Breast epithelium (tissue), 4 donors: Measurements from ENCODE around the gene POLH. TPM values are rescaled to one million over a fixed set of nuclear protein-coding genes. Genes with fewer than 3 reads are reported as not detected.
"Not testable (repeated sequence)": the region's sequence is repeated elsewhere in the genome, so short reads cannot be mapped to it uniquely, and the experiment has no call there.

Experiments
- DNase-seq, 2 donors: peaks; one replicate each; pipeline ENCODE4 v3.0.0-alpha.2; 2019; ENCODE audit warnings: low spot score in 2 of 2
- H3K27ac ChIP-seq, 2 donors: fragments of 200-600 bp; sonication (generic) in 1 of 2; one replicate each; pipeline ENCODE4 v1.5.1; 2016 to 2019; ENCODE audit warnings: mild to moderate bottlenecking in 1 of 2
- H3K27me3 ChIP-seq, 2 donors: fragments of 200-600 bp; sonication (generic) in 1 of 2; one replicate each; pipeline versions ENCODE4 v1.5.1 to v1.6.0; 2017 to 2019; ENCODE audit warnings: control low read depth in 1 of 2, mild to moderate bottlenecking in 1 of 2
- H3K36me3 ChIP-seq: fragments of 200-600 bp; one replicate; pipeline ENCODE4 v1.5.1; 2019
- H3K4me1 ChIP-seq, 2 donors: fragments of 200-600 bp; sonication (generic); one replicate each; pipeline ENCODE4 v1.5.1; 2016 to 2019; ENCODE audit warnings: control low read depth in 1 of 2
- H3K4me3 ChIP-seq, 3 donors: fragments of 200-600 bp; sonication (generic); 1 replicate in 2 of 3; 2 replicates in 1 of 3; pipeline ENCODE4 v1.5.1; 2016 to 2019; ENCODE audit warnings: mild to moderate bottlenecking in 3 of 3, moderate library complexity in 2 of 3
- H3K9me3 ChIP-seq, 2 donors: fragments of 200-600 bp; sonication (generic) in 1 of 2; one replicate each; pipeline ENCODE4 v1.5.1; 2016 to 2019; ENCODE audit warnings: control low read depth in 1 of 2
- POLR2A ChIP-seq: fragments of 450-650 bp; IDR thresholded peaks from one replicate; pipeline ENCODE4 v1.6.1; 2016; ENCODE audit warnings: antibody characterized with exemption, mild to moderate bottlenecking, moderate library complexity
- POLR2AphosphoS5 ChIP-seq, 3 donors: sonication (generic); formaldehyde crosslinking; IDR thresholded peaks; one replicate each; pipeline ENCODE4 v1.6.1; 2017; ENCODE audit warnings: antibody characterized with exemption in 3 of 3
- intact Hi-C: fragments of 100-400 bp; cut with DNase I; formaldehyde crosslinking; loops from one replicate; pipeline ENCODE4 v1.15.1; 2023; ENCODE audit warnings: low total_unique reads
- total RNA-seq, 3 donors: library from RNA; depleted of rRNA; stranded (reverse); fragments of >200 nt; gene quantifications; one replicate each; pipeline ENCODE4 v1.1.0, GENCODE V29; 2016
- TF ChIP-seq, protein P1 (sequence below), 3 donors: fragments of 450-650 bp; IDR thresholded peaks; one replicate each; pipeline ENCODE4 v1.5.1; 2016 to 2017; ENCODE audit warnings: antibody characterized with exemption in 3 of 3, mild to moderate bottlenecking in 3 of 3, moderate library complexity in 3 of 3

POLH gene
- total RNA-seq, result 10 to 100 TPM in 1 of 3 donors, 1 to 10 TPM in 2; 8.6 to 13.0 (median 9.8) TPM

DNA sequence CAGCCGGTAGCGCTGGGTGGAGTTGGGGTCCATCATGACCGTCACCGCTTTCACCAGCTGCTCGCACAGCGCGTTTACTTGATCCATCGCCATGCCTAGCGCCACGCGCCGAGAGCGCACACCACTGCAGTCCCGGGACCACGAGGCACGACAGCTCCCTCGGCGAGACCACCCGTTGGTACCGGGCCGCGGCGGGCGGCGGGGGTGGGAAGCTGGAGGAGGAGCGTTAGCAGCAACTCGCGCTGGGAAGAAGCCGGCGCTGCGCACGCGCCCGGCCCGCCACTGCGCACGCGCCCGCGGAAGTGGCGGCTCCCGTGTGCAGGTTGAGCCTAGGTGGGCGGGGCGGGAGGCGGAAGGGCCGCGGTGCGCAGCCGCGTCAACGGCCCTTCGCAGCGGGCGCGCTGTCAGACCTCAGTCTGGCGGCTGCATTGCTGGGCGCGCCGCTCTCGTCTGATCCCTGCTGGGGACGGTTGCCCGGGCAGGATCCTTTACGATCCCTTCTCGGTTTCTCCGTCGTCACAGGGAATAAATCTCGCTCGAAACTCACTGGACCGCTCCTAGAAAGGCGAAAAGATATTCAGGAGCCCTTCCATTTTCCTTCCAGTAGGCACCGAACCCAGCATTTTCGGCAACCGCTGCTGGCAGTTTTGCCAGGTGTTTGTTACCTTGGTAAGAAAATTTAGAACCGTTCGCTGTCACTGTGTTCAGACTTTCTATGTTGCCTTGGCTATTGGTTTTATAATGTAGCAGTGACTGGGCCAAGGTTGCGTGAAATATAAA, at the start of gene POLH, which contains the start of gene XPO5:
Gene POLH (plus strand): TSS at position 414 of the 780 bp plus-strand sequence. CDS start 6,135 bp downstream, outside the sequence.
Gene XPO5 (minus strand): TSS at position 267 of the 780 bp plus-strand sequence. CDS start 174 bp downstream, at position 93.
- Histone ChIP-seq H3K27me3 (no peaks in the 10 kb centered on the region), H3K4me1 (peaks cover 4 to 11% of the 10 kb centered on the region in 2 donors), H3K9me3 (no peaks in the 10 kb centered on the region), H3K27ac (peak within 1 kb of the TSS; percentile 62 to 78), H3K4me3 (peak within 1 kb of the TSS; percentile 86 to 92 (median 87)), H3K36me3 (peaks cover 1% of the 10 kb centered on the region)
- intact Hi-C loops, result no loop called here
- TF ChIP-seq POLR2A (peak; percentile 60), POLR2AphosphoS5 (IDR thresholded peaks at IDR 0.05) (peak; percentile 46 to 81 (median 61))
- TF ChIP-seq, protein P1, sequence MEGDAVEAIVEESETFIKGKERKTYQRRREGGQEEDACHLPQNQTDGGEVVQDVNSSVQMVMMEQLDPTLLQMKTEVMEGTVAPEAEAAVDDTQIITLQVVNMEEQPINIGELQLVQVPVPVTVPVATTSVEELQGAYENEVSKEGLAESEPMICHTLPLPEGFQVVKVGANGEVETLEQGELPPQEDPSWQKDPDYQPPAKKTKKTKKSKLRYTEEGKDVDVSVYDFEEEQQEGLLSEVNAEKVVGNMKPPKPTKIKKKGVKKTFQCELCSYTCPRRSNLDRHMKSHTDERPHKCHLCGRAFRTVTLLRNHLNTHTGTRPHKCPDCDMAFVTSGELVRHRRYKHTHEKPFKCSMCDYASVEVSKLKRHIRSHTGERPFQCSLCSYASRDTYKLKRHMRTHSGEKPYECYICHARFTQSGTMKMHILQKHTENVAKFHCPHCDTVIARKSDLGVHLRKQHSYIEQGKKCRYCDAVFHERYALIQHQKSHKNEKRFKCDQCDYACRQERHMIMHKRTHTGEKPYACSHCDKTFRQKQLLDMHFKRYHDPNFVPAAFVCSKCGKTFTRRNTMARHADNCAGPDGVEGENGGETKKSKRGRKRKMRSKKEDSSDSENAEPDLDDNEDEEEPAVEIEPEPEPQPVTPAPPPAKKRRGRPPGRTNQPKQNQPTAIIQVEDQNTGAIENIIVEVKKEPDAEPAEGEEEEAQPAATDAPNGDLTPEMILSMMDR (IDR thresholded peaks at IDR 0.05), result peak in 1 of 3 donors; percentile 13
- peak; percentile 86 to 89 for DNase-seq

DNA sequence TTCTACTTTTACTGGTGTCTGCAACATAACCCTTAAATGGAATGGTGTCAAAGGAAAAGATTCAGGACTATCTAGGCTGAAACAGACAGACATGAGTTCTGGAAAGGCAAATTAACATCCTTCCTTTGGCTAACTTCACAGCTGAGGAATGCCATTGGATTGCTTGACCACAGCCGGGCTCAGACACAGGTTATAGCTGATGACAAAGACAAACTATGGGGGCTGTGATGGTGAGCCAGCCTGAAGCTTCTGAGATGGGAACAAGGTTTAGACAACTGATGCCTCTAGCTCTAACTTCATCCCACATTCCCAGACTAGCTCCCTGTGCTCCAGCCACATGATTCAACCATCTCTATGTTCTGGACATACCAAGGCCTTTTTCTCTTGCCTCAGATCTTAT, 43.8 kb upstream of the POLH start:
- Histone ChIP-seq H3K27me3 (no peaks in the 10 kb centered on the region), H3K4me3 (no peak overlapping the region), H3K9me3 (no peaks in the 10 kb centered on the region), H3K4me1 (no peaks in the 10 kb centered on the region), H3K27ac (no peak overlapping the region), H3K36me3 (no peaks in the 10 kb centered on the region)
- intact Hi-C loops, result no loop called here
- TF ChIP-seq, protein P1 (IDR thresholded peaks at IDR 0.05), result no peak
- TF ChIP-seq POLR2A (no peak), POLR2AphosphoS5 (IDR thresholded peaks at IDR 0.05) (no peak)
- no peak for DNase-seq

DNA sequence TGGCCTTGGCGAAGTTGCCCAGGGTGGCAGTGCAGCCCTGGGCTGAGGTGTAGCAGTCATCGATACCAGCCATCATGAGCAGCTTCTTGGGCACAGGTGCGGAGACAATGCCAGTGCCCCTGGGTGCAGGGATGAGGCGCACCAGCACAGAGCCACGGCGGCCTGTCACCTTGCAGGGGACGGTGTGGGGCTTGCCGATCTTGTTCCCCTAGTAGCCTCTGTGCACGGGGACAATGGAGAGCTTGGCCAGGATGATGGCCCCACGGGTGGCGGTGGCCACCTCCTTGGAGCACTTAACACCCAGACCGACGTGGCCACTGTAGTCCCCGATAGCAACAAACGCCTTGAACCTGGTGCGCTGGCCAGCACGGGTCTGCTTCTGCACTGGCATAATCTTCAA, 37.0 kb upstream of the POLH start:
- H3K36me3 ChIP-seq, H3K27ac ChIP-seq, intact Hi-C loops, H3K27me3 ChIP-seq, H3K4me1 ChIP-seq, H3K4me3 ChIP-seq, DNase-seq, H3K9me3 ChIP-seq: not testable (repeated sequence)

DNA sequence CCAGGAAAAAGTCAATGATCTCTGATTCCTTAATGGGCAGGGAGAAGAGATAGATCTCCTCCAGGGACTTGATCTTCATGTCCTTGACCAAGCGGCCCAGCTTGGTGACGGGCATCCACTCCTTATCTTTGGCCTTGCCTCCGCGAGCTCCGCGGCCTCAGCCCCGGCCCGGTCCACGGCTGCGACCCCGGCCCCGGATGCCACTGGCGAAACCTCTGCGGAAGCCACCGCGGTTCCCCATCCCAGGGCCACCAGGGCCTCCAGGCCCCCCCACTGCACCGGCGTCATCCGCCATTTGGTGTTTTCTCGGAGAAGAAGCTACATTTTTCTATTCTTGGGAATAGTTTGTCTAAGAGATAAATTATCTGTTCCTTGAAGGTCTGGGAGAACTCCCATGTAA, 36.6 kb upstream of the POLH start:
- H3K4me3 ChIP-seq, intact Hi-C loops, H3K27me3 ChIP-seq, H3K9me3 ChIP-seq, H3K27ac ChIP-seq, H3K4me1 ChIP-seq, DNase-seq, H3K36me3 ChIP-seq: not testable (repeated sequence)

DNA sequence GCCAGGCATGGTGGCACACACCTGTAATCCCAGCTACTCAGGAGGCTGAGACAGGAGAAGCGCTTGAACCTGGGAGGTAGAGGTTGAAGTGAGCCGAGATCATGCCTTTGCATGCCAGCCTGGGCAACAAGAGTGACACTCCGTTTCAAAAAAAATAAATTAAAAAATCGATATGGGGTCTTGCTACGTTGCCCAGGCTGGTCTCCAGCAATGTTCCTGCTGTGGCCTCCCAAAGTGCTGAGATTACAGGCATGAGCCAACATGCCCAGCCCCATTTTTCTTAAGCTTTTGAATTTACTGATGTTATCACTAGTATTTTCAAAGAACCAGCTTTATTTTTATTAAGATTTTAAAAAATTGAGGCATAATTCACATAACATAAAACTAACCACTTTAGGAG, 35.5 kb upstream of the POLH start:
- Histone ChIP-seq H3K27ac (no peak overlapping the region), H3K4me1 (no peaks in the 10 kb centered on the region), H3K27me3 (no peaks in the 10 kb centered on the region), H3K4me3 (no peak overlapping the region), H3K36me3 (no peaks in the 10 kb centered on the region), H3K9me3 (no peaks in the 10 kb centered on the region)
- intact Hi-C loops, result no loop called here
- no peak for TF ChIP-seq POLR2A
- TF ChIP-seq, protein P1 (IDR thresholded peaks at IDR 0.05), result no peak
- no peak for TF ChIP-seq POLR2AphosphoS5 (IDR thresholded peaks at IDR 0.05)
- no peak for DNase-seq

DNA sequence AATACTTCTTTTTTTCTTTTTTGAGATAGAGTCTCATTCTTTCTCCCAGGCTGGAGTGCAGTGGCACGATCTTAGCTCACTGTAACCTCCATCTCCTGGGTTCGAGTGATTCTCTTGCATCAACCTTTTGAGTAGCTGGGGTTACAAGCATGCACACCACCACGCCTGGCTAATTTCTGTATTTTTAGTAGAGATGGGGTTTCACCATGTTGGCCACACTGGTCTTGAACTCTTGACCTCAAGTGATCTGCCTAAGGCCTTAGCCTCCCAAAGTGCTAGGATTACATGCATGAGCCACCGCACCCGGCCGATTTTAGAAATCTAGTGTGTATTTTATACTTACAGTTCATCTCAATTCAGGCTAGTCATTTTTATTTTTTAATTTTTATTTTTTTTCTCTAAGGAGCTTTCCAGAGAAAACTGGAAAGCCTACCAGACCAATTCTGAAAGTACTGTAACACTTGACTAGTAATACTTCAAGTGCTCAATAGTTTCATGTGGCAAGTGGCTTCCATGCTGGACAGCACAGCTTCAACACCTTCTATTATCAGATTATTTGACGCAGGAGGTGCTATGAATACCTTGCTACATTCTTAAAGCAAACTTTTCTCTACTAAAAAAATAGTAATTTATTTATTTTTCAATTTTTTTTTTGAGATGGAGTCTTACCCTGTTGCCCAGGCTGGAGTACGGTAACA, 34.1 kb upstream of the POLH start:
- no peaks in the 10 kb centered on the region for H3K4me1 ChIP-seq
- no peak overlapping the region for H3K4me3 ChIP-seq
- H3K27ac ChIP-seq, result no peak overlapping the region
- intact Hi-C loops, result no loop called here
- no peak for DNase-seq
- H3K36me3 ChIP-seq, result no peaks in the 10 kb centered on the region
- TF ChIP-seq, protein P1 (IDR thresholded peaks at IDR 0.05), result no peak
- TF ChIP-seq POLR2AphosphoS5 (IDR thresholded peaks at IDR 0.05) (no peak), POLR2A (no peak)
- no peaks in the 10 kb centered on the region for H3K27me3 ChIP-seq
- H3K9me3 ChIP-seq, result no peaks in the 10 kb centered on the region
